AML-193 (cell line): Measurements from ENCODE around the gene TRPM3.
A peak's percentile ranks its signal among the peaks of the same experiment; 100 is the strongest.

Source experiments
- DNase-seq, 2 experiments: peaks; one replicate each; lab custom pipeline; 2025; lab: John Stamatoyannopoulos, UW

TRPM3 gene

GRCh38 chr9:70609542-70610286, 511.7 kb downstream of the TRPM3 start:
- no peak for DNase-seq

GRCh38 chr9:70609011-70609410, 512.4 kb downstream of the TRPM3 start:
- no peak for DNase-seq

GRCh38 chr9:70607926-70608325, 513.5 kb downstream of the TRPM3 start:
- peak; percentile 62 to 79 for DNase-seq

GRCh38 chr9:70607329-70607728, 514.1 kb downstream of the TRPM3 start:
- no peak for DNase-seq

GRCh38 chr9:70603020-70603411, 518.4 kb downstream of the TRPM3 start:
- no peak for DNase-seq

GRCh38 chr9:70602321-70603019, 519.0 kb downstream of the TRPM3 start:
- peak; percentile 59 to 65 for DNase-seq

GRCh38 chr9:70601000-70601951, 520.1 kb downstream of the TRPM3 start:
- DNase-seq = no peak

- no peak for DNase-seq
These were observed 520.9 kb downstream of the TRPM3 start for GRCh38 chr9:70600506-70600905.

GRCh38 chr9:70597886-70598285, 523.5 kb downstream of the TRPM3 start:
- no peak for DNase-seq

GRCh38 chr9:70595211-70595610, 526.2 kb downstream of the TRPM3 start:
- DNase-seq = no peak

GRCh38 chr9:70594386-70594944, 527.0 kb downstream of the TRPM3 start:
- DNase-seq = no peak

GRCh38 chr9:70593241-70593640, 528.2 kb downstream of the TRPM3 start:
- no peak for DNase-seq

- no peak for DNase-seq
These were observed 531.1 kb downstream of the TRPM3 start for GRCh38 chr9:70590315-70590677.

GRCh38 chr9:70589571-70590314, 531.7 kb downstream of the TRPM3 start:
- DNase-seq = no peak

- DNase-seq = no peak
These were observed 532.4 kb downstream of the TRPM3 start for GRCh38 chr9:70588999-70589398.

- DNase-seq = no peak
These were observed 533.0 kb downstream of the TRPM3 start for GRCh38 chr9:70588381-70588780.

GRCh38 chr9:70587201-70587600, 534.2 kb downstream of the TRPM3 start:
- DNase-seq = no peak

GRCh38 chr9:70586476-70586875, 534.9 kb downstream of the TRPM3 start:
- DNase-seq = no peak

GRCh38 chr9:70581955-70582350, 539.5 kb downstream of the TRPM3 start:
- DNase-seq = no peak

GRCh38 chr9:70581214-70581954, 540.0 kb downstream of the TRPM3 start:
- no peak for DNase-seq
